ENCODE measurements around the gene DNAJB6.

DNAJB6 gene

GRCh38 chr7:157411580-157411979 lies 74.8 kb downstream of the DNAJB6 start:
- no peak for DNase-seq

DNA sequence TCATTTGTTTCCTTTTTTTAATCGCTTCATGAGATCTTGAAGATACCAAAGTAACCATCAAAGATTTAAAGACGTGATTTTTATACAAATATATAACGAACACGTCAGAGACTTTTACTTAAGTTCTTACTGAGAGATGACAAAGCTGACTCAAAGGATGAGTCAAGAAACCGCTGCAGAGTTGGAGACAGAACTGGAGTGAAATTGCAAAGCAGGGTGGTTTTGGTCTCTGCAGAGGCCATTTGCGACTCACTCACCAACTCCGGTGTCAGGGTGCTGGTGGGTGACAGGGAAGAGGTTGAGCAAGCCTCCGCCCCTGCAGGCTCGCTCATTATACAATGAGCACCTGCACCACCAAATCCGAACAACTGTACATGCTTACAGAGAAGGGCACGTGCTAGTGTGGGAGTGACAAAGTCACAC lies 75.2 kb downstream of the DNAJB6 start:
- no peak for DNase-seq

DNA sequence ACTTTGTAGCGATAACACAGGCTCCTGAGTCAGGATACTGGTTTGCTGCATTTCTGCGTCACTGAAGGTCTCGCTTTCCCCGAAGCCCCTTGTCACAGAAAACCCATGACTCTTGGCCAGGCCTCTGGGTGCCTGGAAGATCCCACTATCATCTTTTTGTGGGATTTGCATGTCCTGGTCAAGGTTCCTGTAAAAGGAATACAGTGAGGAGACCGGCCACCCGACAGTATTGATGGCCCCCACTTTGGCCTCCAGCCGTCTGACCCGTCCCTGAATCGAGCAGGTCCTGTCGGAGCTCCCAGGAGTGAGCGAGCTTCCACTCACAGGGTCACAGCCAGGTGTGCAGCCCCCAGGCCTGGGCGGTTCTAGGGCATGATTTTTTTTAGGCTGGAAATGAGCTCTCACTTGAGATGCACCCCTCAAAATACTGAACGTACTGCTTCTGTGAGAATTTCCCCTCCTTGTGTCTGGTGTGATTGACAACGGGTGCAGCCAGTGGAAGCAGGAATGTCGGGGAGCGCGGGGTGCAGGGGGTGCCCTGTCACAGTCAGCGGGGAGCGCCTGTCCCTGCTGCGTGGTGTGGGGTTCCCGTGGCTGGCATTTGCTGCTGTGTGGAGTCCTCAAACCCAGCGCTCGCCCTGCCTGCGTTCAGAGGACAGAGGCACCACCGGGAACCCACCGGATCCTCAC lies 75.8 kb downstream of the DNAJB6 start:
- DNase-seq, result no peak

DNA sequence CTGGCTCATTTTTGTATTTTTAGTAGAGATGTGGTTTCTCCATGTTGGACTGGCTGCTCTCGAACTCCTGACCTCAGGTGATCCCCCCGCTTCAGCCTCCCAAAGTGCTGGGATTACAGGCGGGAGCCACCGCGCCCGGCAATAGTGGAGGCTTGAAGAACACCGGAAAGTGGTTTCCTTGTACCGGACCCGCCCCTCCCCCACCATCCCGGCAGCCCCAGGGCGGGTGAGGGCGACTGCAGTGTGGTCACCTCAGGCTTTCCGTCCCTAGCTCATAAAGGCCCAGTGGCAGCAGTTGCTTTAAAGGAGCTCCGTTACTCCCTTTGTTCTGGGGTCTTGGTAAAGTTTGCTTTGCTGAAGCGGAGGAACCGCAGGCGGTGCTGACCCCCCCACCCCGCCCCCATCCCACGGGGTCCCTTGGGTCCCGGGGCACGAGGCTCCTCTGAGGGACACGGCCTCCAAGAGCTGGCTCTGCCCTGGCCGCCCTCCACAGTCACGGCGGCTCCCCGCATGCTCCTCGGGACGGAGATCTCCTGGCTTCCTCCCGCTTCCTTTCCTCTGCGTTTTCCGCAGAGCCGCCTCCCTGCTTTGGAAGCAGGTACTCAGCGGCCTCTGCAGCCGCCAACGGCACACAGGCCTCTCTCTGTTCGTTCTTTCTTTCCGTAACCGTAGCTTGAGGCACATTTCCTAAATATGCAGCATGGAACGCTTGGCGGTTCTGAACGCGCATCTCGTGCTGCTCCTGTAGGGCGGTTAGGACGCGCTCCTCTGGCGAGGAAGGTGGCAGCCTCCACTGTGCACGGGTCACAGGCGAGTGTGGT lies 77.3 kb downstream of the DNAJB6 start:
- DNase-seq, result no peak

DNA sequence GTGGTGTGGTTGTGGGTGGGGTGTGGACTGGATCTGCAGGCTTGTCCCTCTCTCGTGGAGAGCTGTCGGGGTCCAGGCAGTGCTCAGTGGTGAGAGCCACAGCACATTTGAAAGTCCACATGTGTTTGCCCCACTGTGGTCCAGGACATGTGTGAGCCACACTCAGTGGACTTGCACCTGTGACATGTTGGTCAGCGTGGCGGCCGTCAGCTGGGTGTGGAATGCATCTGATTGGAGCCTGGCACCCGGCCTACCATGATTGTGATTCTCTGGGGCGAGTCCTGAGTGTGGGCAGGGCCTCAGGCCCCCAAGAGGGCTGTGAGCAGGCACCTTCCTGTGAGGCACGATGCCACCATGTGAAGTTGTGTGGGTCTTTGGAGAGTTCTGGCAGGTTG lies 77.9 kb downstream of the DNAJB6 start:
- no peak for DNase-seq

DNA sequence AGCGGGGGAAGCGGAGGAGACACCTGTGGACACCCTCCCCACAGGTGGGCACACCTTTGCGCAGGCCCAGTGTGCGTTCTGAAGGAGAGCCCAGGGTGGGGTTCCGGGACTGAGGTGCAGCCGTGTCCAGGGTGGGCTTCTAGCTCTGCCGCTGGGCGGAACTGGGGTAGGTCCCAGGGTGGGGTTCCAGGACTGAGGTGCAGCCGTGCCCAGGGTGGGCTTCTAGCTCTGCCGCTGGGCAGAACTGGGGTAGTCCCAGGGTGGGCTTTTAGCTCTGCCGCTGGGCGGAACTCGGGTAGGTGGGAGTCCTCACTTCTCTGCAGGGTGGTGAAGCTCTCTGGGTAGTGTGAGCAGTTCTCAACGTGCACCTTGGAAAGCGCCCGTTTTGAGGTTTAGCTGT lies 78.7 kb downstream of the DNAJB6 start:
- no peak for DNase-seq

- no peak for DNase-seq
Measured at GRCh38 chr7:157416011-157416410, 79.2 kb downstream of the DNAJB6 start.

- no peak for DNase-seq
Measured at GRCh38 chr7:157418204-157419034, 81.6 kb downstream of the DNAJB6 start.

GRCh38 chr7:157419035-157419293 lies 82.2 kb downstream of the DNAJB6 start:
- no peak for DNase-seq

DNA sequence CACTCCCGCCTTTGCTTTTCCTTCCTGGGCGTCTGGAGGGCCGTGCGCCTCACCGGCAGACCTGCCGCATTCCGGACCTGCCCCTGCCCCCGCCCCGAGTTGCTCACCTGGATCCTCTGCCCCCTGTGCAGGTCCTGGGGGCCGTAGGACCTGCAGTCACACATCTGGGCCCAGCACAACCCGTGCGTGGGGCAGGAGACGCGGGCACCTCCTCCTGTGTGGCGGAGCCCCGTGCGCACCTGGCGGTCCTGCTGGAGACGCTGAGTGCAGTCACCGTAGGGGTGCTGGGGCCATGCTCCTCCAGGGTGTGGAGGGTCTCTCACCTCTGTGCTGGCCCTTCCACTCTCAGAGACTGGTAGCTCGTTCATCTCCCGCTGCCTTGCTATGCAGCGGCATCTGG lies 85.5 kb downstream of the DNAJB6 start:
- no peak for DNase-seq

DNA sequence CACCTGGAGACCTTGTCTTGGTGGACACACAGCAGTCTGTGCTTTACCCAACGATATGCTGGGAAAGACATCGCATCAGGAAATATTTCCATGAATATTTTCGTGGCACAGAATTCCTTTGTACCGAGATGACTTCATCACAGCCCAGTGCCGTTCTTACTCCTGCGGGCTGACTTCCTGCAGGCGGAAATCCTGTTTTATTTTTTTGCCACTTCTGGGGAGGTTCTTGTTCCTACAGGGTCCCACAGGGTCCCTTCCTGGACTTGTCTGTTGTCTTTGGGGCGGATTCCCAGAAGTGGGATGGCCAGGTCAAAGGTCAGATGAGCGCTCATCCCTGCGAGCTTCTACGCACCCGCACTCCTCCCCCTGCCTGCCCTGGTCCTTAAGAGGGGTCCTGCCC lies 86.5 kb downstream of the DNAJB6 start:
- DNase-seq, result no peak

DNA sequence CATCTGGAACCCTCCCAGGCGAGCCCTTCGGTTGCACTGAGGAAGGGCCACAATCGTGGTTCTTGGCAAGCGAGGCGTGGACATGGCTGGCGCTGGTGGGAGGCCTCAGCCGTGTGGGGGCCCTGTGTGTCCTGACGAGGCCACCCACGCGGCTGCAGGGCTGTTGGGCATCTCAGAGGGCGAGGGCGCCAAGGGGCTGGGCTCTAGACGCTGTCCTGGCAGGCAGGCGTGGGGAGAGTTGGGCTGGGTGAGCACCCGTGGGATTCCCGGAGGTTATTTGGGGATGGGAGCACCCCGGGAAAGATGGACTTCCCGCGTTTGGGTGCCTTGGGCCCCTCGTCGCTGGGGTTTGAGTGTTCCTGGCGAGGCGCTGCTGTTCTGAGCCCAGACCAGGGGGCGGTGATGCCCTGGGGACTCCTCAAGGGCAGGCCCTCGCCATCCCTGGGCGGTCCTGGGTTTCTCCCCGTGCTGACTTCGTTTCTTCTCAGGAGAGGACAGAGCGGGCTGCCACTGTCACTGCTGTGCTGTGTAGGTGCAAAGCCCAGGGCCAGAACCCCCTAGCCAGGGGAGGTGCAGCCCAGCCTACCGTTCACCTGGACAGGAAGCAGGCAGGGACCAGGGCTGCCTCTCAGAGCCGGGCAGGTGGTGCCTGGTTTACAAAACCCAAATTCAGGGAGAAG lies 87.2 kb downstream of the DNAJB6 start:
- no peak for DNase-seq

- DNase-seq, result no peak
Measured at GRCh38 chr7:157425137-157425731, 88.4 kb downstream of the DNAJB6 start.

DNA sequence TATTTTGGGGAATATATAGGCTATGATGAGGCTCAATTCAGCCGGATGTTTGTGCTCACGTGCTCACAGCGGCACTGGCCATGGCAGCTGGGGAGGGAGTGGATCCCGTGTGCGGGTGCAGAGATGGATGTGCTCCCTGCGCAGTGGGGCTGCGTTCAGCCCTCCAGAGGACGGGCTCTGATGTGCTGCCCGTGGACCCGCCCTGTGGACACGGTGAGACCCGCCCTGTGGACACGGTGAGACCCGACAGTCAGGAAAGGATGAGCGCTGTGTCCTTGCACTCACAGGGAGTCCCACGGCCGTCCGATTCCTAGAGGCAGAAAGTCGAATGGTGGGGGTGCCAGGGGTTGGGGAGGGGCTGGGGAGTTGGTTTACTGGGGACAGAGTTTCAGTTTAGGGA lies 89.0 kb downstream of the DNAJB6 start:
- DNase-seq, result no peak

GRCh38 chr7:157426463-157427301 lies 89.9 kb downstream of the DNAJB6 start:
- DNase-seq, result no peak

DNA sequence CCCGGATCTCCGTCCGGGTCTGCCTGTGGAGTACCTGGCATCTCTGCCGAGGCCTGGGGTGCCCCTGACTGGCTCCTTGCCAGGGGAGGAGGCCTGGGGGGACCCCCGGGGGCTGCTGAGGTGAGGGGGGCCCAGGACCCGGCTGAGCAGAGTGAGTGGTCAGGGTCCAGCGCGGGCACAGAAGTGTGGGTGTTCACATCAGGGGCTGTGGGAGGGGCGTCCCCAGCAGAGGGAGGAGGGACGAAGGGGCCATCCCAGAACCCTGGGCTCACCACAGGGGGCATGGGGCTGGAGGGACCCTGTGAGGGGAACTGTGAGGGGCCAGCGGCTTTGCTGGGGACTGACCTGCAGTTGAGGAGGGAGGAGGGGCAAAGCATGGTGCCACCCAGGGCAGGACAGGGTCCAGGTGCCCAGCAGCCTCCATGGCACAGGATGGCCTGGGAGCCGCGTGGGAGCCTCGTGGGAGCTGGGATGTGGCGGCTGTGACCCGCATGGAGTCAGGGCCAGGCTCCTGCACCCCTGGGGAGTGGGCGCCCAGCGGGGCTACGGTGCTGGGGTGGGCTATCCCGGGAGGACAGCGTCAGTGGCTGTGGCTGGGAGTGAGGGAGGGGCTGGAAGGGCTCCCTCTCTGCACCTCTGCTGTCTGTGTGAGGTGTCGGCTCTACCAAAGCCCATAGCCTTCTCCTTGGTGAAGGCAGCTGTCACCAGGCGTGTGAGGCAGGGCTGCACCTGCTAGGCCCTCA lies 91.2 kb downstream of the DNAJB6 start:
- no peak for DNase-seq

GRCh38 chr7:157428554-157428945 lies 91.7 kb downstream of the DNAJB6 start:
- no peak for DNase-seq

GRCh38 chr7:157429001-157429679 lies 92.3 kb downstream of the DNAJB6 start:
- no peak for DNase-seq

- DNase-seq, result no peak
Measured at GRCh38 chr7:157429680-157430224, 92.9 kb downstream of the DNAJB6 start.

GRCh38 chr7:157430721-157431120 lies 93.9 kb downstream of the DNAJB6 start:
- no peak for DNase-seq
